AG04450 (cell line): Measurements from ENCODE around the gene SP9. TPM values are rescaled to one million over a fixed set of nuclear protein-coding genes. Genes with fewer than 3 reads are reported as not detected.

Source experiments
- CTCF ChIA-PET: fragments of 300-600, 350-600 bp; formaldehyde crosslinking; extraction: SDS; loops from one replicate; lab custom pipeline; 2022; ENCODE audit warnings: antibody characterized with exemption, inconsistent platforms; lab: Charles Lee
- POLR2A ChIA-PET: fragments of 350-600 bp; formaldehyde crosslinking; extraction: SDS; loops from one replicate; lab custom pipeline; 2021; ENCODE audit warnings: antibody characterized with exemption, inconsistent platforms; lab: Yijun Ruan, JAX
- DNase-seq: peaks from one replicate; pipeline ENCODE4 v3.0.0-alpha.2; 2011; ENCODE audit warnings: low read depth, low spot score
- H3K27ac ChIP-seq: one replicate; pipeline ENCODE4 v1.5.1; 2012; ENCODE audit warnings: low read depth, low read length, control low read depth
- H3K27me3 ChIP-seq: one replicate; pipeline ENCODE4 v1.6.0; 2012; ENCODE audit warnings: low read length; ENCODE audit not compliant: control insufficient read depth, insufficient read depth
- H3K4me3 ChIP-seq: 2 replicates; pipeline ENCODE4 v1.5.1; 2011; ENCODE audit warnings: mild to moderate bottlenecking, low read depth, low read length, control low read depth
- H3K9me3 ChIP-seq: 2 replicates; pipeline ENCODE4 v1.5.1; 2012; ENCODE audit warnings: low read length; ENCODE audit not compliant: control insufficient read depth, insufficient read depth
- polyA plus RNA-seq: library from polyadenylated mRNA; depleted of rRNA; stranded (reverse); fragments of >200 nt; gene quantifications from 2 replicates; pipeline ENCODE4 v1.2.3, GENCODE V29; 2011
- TF ChIP-seq, protein P1 (sequence below): IDR thresholded peaks from 2 replicates; pipeline ENCODE4 v1.5.1; 2011; ENCODE audit warnings: low read depth, low read length, control low read depth, inconsistent platforms

The SP9 gene
- polyA plus RNA-seq, 1 experiment: not detected

DNA sequence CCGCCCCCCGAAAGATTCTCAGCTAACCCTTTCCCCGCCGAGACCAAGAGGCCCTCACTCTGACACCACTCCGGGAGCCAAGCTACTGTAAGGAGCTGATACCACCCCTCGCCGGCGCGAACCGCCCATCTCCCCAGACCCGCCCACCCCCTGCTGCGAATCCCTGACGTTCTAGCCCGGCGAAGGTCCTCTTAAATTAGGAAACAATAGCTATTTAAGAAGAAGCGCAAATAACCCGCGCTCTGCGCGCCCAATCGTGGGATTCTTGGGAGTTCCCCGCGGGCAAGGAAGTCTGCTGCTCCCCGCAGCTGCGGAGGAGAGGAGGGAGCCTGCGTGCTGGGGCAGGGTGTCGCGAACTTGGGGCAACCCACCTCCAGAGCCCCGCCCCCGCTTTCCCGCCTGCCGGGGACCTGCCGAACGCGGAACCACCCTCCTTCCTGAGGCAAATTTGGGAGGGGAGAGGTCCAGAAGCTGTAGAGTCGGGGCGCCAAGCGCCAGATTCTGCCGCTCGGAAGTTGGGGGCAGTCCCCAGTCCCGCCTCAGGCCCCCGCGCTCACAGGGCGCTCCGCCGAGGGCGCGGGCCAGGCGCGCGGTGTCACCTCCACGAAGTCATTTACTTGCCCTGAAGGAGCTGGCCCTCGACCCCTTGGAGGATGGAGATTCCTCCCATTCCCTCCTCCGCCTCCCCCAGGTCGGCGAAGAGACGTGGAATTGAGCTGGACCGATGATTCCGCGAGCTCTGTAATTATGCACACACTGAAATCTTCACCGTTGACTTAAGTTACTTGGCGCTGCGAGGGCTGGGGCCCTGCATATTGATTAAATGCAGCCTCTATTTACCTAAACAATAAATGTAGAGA lies 8.4 kb upstream of the SP9 start:
- H3K9me3 ChIP-seq: peaks cover 3% of the 10 kb centered on the region; the same call in 1 of the 2 replicates
- peaks cover 79% of the 10 kb centered on the region for H3K27me3 ChIP-seq
- TF ChIP-seq, protein P1, sequence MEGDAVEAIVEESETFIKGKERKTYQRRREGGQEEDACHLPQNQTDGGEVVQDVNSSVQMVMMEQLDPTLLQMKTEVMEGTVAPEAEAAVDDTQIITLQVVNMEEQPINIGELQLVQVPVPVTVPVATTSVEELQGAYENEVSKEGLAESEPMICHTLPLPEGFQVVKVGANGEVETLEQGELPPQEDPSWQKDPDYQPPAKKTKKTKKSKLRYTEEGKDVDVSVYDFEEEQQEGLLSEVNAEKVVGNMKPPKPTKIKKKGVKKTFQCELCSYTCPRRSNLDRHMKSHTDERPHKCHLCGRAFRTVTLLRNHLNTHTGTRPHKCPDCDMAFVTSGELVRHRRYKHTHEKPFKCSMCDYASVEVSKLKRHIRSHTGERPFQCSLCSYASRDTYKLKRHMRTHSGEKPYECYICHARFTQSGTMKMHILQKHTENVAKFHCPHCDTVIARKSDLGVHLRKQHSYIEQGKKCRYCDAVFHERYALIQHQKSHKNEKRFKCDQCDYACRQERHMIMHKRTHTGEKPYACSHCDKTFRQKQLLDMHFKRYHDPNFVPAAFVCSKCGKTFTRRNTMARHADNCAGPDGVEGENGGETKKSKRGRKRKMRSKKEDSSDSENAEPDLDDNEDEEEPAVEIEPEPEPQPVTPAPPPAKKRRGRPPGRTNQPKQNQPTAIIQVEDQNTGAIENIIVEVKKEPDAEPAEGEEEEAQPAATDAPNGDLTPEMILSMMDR: no peak
- no peak for DNase-seq
- ChIA-PET POLR2A (no interaction called here), CTCF (interaction anchor here (0.6 to 1.4 kb wide), 3 partner anchors 15 to 345 kb away, joined by 3 to 4 read pairs (median 4); no protein-coding TSS in a partner anchor)
- H3K27ac ChIP-seq: no peak overlapping the region
- peak overlapping the region; percentile 52 for H3K4me3 ChIP-seq

DNA sequence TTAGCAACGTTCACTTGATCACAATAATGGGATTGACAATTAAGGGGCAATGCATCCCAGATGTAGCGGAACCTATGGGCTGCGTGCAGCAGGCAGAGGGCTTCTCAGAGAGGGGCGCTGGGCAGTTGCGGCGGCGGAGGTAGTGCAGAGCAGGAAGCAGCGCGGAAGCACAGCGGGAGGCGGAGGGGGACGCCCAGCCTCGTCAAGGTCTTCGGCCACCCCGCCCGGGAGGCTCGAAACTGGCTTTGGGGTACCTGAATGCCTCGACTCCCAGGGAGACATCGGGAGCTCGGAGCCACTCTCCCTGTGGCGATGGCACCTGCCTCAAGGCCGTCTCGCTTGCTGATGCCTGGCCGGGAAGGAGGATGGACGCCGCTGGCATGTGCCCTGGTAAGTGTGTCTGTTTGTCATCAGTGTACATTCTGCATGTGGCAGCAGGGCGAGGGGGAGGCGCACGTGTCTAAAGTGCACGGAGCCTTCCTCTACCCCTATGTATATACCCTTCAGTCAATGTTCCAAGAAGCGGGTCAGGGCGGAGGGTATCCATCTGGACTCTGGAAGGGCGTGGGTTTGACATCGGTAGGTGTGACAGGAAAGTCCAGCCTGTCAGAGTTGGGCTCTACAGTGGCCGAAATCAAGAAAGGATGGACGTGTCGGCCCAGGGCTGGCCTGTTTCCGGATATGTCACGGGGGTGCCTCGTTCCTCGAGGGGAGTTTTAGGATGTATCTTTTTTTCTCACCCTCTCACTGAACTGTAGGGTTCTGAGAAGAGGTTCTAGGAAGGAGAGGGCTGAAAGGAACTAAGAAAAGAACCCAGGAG lies 7.5 kb upstream of the SP9 start:
- TF ChIP-seq, protein P1: no peak
- no peak for DNase-seq
- peaks cover 81% of the 10 kb centered on the region for H3K27me3 ChIP-seq
- peak overlapping the region; percentile 52 for H3K4me3 ChIP-seq
- POLR2A ChIA-PET: no interaction called here
- peaks cover 3% of the 10 kb centered on the region; the same call in 1 of the 2 replicates for H3K9me3 ChIP-seq
- CTCF ChIA-PET: interaction anchor here (1.4 kb wide), 2 partner anchors 14 kb away, joined by 4 to 6 read pairs; no protein-coding TSS in a partner anchor
- H3K27ac ChIP-seq: no peak overlapping the region

DNA sequence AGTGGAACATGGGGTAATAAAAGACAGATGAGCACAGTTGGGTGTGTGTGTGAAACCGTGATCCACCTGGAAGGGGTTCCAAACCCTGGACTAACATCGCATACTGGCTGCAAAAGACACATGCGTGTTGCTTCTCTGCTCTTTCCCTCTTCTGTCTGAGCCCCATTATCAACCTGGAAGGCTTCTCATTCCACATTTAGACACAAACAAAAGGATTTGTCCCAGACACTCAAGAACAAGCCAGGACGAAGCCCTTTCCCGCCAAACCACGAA lies 7.0 kb upstream of the SP9 start:
- peaks cover 3% of the 10 kb centered on the region; the same call in 1 of the 2 replicates for H3K9me3 ChIP-seq
- TF ChIP-seq, protein P1: no peak
- POLR2A ChIA-PET: no interaction called here
- H3K27ac ChIP-seq: no peak overlapping the region
- no peak for DNase-seq
- H3K27me3 ChIP-seq: peaks cover 84% of the 10 kb centered on the region
- no peak overlapping the region for H3K4me3 ChIP-seq
- CTCF ChIA-PET: interaction anchor here (1.4 kb wide), 1 partner anchor 14 kb away, joined by 6 read pairs; no protein-coding TSS in a partner anchor

DNA sequence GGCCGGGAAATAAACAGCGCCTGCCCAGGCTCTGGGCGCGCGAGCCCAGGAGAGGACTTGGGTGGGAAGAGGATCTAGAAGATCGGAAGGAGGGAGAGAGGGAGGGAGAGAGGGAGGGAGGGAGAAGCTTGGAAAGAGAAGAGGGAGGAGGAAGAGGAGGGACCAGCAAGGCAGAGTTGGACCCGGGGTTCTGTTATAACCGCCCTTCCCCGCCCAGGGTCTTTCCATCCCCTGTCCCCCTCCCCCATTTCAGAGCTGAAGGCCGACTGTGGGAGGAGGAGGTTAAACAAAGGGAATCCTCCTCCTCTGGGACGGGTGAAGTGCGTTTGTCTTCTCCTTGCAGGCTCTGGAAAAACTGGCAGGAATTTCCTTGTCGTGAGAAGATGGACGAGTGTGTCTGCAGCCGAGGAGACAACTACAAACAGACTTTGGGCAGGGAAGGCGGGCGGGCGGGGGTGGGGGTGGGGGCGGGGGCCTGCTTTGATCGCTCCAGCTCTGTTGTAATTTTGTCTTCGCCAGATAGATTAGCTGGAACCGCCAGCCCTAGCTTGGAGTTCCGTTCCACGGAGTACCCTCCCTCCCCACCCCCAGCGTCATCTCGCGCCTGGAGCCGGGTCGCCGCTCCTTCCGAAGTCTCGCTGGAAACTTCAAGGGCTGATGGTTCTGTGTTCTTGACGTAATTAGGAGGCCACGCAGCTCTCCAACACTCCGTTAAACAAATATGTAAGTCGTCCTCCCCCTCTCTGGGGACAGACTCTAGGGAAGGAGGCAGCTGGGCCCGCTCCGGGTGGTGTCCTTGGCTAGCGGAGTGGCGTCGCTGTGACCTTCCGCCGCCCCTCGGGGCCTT lies 6.4 kb upstream of the SP9 start:
- DNase-seq: no peak
- no peak overlapping the region for H3K27ac ChIP-seq
- no peak overlapping the region for H3K4me3 ChIP-seq
- CTCF ChIA-PET: interaction anchor here (0.7 to 1.4 kb wide), 2 partner anchors 13 to 201 kb away, joined by 3 to 6 read pairs; no protein-coding TSS in a partner anchor
- POLR2A ChIA-PET: no interaction called here
- TF ChIP-seq, protein P1: no peak
- peaks cover 3% of the 10 kb centered on the region; the same call in 1 of the 2 replicates for H3K9me3 ChIP-seq
- peaks cover 84% of the 10 kb centered on the region for H3K27me3 ChIP-seq
